Measurements from ENCODE around the gene MRM1. TPM values are rescaled to one million over a fixed set of nuclear protein-coding genes. Genes with fewer than 3 reads are reported as not detected.
"Not testable (repeated sequence)": the region's sequence is repeated elsewhere in the genome, so short reads cannot be mapped to it uniquely, and the experiment has no call there.

Gene MRM1
- total RNA-seq, 1 donor: 14.8 TPM

GRCh38 chr17:36600465-36600864 is 918 bp upstream of the MRM1 start:
- peak in 1 of 3 donors; percentile 44 for DNase-seq (ENCODE audit: low read depth in 2 of 3, low spot score in 2 of 3)

GRCh38 chr17:36600936-36601302 is 464 bp upstream of the MRM1 start:
- DNase-seq (ENCODE audit: low read depth in 2 of 3, low spot score in 2 of 3): peak in 1 of 3 donors; percentile 49

DNA sequence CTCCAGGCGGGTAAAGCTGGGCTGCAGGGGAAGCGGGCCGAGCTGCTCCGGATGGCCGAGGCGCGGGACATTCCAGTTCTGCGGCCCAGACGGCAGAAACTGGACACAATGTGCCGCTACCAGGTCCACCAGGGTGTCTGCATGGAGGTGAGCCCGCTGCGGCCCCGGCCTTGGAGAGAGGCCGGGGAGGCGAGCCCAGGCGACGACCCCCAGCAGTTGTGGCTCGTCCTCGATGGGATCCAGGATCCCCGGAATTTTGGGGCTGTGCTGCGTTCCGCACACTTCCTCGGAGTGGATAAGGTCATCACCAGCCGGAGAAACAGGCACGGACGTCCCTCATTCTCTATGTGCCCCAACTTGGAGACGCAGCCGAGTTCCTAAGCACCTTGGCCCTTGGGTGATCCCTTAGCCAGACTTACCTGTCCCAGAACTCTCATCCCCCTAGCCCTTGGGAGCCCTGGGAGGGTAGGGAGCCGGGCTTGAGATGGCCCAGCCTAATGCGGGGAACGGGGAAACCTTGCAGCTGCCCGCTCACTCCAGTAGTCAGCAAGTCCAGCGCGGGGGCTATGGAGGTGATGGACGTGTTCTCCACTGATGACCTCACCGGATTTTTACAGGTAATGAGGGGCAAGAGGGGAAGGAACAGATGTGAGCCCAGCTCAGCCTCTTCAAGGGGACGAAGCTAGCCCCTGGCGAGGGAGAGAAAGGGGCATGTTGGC is 806 bp downstream of the MRM1 start:
- DNase-seq (ENCODE audit: low read depth in 2 of 3, low spot score in 2 of 3): no peak

DNA sequence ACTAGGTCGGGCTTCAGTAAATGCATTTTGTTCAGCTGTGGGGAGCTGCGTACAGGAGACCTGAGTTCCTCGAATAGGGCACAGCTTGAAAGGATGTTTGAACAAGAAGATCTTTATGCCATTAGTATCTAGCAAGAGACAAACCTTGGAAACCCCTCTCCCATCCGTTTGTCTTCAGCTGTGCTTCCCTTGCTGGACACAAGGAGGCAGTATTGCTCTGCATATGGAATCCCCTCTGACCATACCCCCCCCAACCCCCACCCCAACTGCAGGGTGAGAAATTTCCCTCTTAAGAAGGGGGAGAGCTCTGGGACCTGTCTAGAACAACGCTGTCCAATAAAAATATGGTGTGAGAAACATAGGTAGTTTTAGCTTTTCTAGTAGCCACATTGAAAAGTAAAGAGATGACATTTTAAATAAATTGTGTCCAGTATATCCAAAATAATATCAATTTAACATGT is 1.6 kb downstream of the MRM1 start:
- peak; percentile 37 to 85 (median 81) for DNase-seq (ENCODE audit: low read depth in 2 of 3, low spot score in 2 of 3)

GRCh38 chr17:36605028-36605427 is 3.6 kb downstream of the MRM1 start:
- not testable (repeated sequence) for DNase-seq (ENCODE audit: low read depth in 2 of 3, low spot score in 2 of 3)

DNA sequence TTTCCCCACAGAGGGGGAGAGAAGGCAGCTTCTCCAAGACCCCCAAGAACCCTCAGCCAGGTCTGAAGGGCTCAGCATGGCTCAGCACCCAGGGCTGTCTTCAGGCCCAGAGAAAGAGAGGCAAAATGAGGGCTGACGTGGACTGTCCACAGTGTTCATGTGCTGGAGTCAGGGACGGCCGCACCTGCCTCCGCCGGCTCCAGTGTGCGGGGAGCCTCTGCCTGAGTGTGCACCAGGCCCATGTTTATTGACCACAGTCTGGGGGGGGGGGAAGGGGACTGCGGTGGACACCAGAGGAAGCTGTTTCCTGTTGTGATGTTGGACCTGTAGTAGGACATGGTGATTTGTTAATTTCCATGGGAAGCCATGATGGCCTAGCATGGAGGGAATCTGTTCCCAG is 6.9 kb downstream of the MRM1 start:
- no peak for DNase-seq (ENCODE audit: low read depth in 2 of 3, low spot score in 2 of 3)

DNA sequence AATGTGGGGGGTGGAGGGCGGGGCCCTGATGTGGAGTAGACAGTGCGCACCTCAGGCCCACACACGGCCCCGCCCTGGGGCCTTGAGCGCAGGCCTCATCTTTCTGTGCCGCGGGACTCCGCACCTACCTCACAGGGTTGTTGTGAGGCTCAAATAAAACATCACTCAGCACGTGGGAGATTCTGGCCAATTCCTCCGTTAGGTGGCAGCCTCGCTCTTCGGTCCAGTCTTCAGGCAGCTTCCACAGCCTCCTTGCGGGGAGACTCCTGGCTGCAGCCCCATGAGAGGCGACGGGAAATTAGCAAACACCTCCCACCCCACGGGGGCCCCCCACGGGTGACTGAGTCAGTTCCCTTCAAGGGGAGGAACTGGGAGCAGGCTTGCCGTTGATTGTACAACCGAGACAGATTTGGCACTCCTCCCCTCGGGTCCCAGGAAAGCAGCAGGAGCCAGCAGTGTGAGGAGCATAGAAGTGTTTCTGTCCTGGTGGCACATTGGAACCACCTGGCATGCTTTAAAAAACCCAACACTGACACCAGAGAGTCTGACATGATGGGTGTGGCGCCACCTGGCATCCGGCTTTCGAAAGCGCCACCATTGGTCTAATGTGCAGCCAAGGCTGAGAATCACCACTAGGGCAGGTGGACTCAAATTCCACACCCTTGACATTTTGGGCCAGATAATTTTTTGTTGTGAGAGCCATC is 7.6 kb downstream of the MRM1 start:
- DNase-seq (ENCODE audit: low read depth in 2 of 3, low spot score in 2 of 3): peak in 1 of 3 donors; percentile 54

DNA sequence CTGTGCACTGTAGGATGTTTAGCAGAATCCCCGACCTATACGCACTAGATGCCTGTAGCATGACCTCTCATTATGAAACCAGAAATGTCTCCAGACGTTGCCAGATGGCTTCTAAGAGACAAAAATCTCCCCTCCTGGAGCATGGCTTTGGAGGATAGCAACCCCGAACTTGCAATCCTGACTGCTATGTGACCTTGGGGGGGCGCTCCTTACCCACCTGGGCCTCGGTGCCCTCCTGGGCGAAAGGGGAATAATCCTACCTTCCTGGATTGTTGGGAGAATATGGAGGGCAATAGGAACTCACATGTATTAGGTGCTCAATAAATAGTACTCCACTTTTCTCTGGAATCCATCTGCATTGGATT is 8.1 kb downstream of the MRM1 start:
- no peak for DNase-seq (ENCODE audit: low read depth in 2 of 3, low spot score in 2 of 3)

DNA sequence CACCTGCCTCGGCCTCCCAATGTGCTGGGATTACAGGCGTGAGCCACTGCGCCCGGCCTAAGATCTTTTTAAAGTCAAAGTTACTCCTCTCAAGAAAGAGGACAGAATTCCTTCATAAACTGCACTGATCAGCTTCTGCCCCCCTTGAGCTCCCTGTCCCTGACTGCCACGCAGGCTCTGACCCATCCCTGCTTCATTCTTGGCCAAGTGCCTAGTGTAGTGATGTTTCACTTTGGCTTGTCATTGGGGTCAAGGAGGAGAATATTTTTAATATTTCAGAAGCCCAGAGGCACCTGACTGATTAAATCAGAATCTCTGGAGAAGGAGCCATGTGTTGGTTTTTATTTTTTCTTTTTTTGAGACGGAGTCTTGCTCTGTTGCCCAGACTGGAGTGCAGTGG is 9.1 kb downstream of the MRM1 start:
- no peak for DNase-seq (ENCODE audit: low read depth in 2 of 3, low spot score in 2 of 3)

- DNase-seq (ENCODE audit: low read depth in 2 of 3, low spot score in 2 of 3): no peak
These were observed 10.1 kb downstream of the MRM1 start for GRCh38 chr17:36611345-36612072.

GRCh38 chr17:36612323-36612722 is 10.9 kb downstream of the MRM1 start:
- no peak for DNase-seq (ENCODE audit: low read depth in 2 of 3, low spot score in 2 of 3)

- DNase-seq (ENCODE audit: low read depth in 2 of 3, low spot score in 2 of 3): no peak
These were observed 11.8 kb downstream of the MRM1 start for GRCh38 chr17:36613155-36613554.

DNA sequence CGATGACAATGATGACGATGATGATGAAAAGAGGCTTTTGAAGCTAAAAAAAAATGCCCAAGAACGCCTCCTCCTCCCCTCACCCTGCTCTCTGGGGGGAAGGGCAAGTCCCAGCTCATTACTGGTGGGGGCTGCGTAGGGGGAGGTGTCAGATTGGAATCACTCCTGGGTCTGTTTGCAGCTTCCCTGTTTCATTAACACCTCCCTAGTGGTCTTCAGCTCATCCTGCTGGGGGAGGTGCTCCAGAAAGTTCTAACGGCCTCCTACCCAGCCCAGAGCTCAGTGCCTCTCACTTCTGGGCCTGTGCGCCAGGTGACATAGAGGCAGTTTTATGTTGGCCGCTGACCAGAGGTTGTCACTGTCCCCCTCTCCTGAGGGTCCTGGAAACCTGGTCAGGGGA is 12.7 kb downstream of the MRM1 start:
- no peak for DNase-seq (ENCODE audit: low read depth in 2 of 3, low spot score in 2 of 3)

- no peak for DNase-seq (ENCODE audit: low read depth in 2 of 3, low spot score in 2 of 3)
These were observed 13.6 kb downstream of the MRM1 start for GRCh38 chr17:36614933-36615332.

DNA sequence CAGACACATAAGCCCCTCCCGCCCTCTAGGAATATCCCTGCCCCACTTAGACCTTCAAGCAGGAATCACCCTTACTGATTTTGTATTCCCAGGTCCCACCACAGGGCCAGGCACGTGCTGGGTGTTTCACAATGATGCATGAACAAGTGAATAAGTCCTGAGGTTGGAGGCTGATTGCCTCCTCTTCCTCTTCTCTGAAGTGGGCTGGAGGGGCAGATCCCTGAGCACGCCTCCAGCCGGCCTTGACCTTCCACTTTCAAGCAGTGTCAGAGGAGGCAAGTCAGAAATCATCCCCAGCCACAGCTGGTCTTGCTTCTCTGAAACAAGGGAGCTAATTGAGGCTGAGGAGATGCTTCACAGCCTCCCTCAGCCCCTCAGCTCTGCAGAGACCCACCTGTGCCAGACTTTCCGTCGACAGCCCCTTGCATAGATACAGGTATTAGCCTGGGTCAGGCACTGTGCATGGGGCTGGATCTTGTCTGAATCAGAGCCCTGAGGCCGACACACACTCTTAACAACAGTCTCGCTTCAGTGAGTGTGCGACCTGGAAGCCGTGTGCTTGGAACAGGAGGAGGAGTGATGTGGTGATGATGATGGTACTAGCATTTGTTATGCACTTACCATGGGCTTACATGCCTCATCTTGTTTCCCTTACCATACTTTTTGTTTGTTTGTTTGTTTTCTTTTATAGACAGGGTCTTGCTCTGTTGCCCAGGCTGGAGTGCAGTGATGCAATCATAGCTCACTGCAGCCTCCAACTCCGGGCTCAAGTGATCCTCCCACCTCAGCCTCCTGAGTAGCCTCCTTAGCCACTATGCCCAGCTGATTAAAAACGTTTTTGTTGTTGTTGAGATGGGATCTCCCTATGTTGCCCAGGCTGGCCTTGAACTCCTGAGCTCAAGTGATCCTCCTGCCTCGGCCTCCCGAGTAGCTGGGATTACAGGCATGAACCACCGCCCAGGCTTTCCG is 15.0 kb downstream of the MRM1 start:
- DNase-seq (ENCODE audit: low read depth in 2 of 3, low spot score in 2 of 3): no peak

GRCh38 chr17:36617773-36618172 is 16.4 kb downstream of the MRM1 start:
- DNase-seq (ENCODE audit: low read depth in 2 of 3, low spot score in 2 of 3): no peak

GRCh38 chr17:36623281-36623680 is 21.9 kb downstream of the MRM1 start:
- DNase-seq (ENCODE audit: low read depth in 2 of 3, low spot score in 2 of 3): no peak

- DNase-seq (ENCODE audit: low read depth in 2 of 3, low spot score in 2 of 3): no peak
These were observed 23.8 kb downstream of the MRM1 start for GRCh38 chr17:36625188-36625587.

DNA sequence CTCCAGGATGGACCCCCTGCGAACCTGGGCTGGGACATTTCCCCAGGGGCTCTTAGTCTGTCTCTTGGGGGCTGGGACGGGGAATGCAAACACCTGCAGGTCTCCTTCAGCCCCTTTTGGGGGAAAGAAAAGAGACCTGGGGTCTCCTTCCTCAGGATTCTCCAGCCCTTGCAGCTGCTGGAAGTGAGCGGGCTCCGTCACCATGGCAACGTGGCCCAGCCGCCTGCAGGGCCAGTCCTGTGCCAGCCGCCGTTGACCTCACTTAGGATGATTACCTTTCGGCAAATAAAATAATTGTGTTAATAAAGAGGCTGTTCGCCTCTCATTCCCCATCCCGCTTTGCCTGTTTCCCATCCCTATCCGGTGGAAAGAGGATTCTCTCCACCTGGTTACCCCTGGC is 25.7 kb downstream of the MRM1 start:
- DNase-seq (ENCODE audit: low read depth in 2 of 3, low spot score in 2 of 3): no peak

- no peak for DNase-seq (ENCODE audit: low read depth in 2 of 3, low spot score in 2 of 3)
These were observed 27.2 kb downstream of the MRM1 start for GRCh38 chr17:36628576-36628975.
